Measurements from ENCODE around the gene EVL. TPM values are rescaled to one million over a fixed set of nuclear protein-coding genes. Genes with fewer than 3 reads are reported as not detected.

The EVL gene
- total and polyA plus RNA-seq, 10 of the 15 experiments (the other 5 are each of a cell fraction or from before 2014, with no cell fraction given), result 11.9 to 341 (median 89.8) TPM

GRCh38 chr14:100084591-100084990, 19.4 kb downstream of the EVL start:
- SMC1A ChIA-PET (ENCODE audit: uncharacterized antibody, unreplicated experiment), result interaction anchor here (1.1 to 4.3 kb wide), 4 partner anchors 9 to 24 kb away, joined by 3 to 27 read pairs (median 5); partner anchors contain the start of gene EVL
- Histone ChIP-seq H3K27me3 (replicated peaks in 1 of 2; ENCODE audit: control insufficient read depth in 2 of 2, insufficient read depth in 2 of 2, low read length in 1 of 2) (no peaks in the 10 kb centered on the region), H3K36me3 (ENCODE audit: control insufficient read depth in 2 of 2, insufficient read depth in 2 of 2, low read length in 1 of 2) (peaks cover 16 to 29% of the 10 kb centered on the region in 2 experiments; a peak in 3 of 4 replicates), H4K20me1 (ENCODE audit: control insufficient read depth, insufficient read depth) (no peaks in the 10 kb centered on the region), H3K4me2 (ENCODE audit: control insufficient read depth, insufficient read depth) (no peak overlapping the region), H3K9ac (ENCODE audit: control insufficient read depth, insufficient read depth, low read length) (no peak overlapping the region), H2AFZ (ENCODE audit: control insufficient read depth, low read depth, low read length) (no peak overlapping the region), H3K27ac (ENCODE audit: control insufficient read depth, insufficient read depth) (no peak overlapping the region), H3K4me3 (no peak overlapping the region), H3K9me3 (replicated peaks; ENCODE audit: control insufficient read depth, insufficient read depth, low read length) (no peaks in the 10 kb centered on the region), H3K79me2 (ENCODE audit: control insufficient read depth, insufficient read depth, low read length) (peaks cover 18% of the 10 kb centered on the region), H3K4me1 (ENCODE audit: control insufficient read depth, insufficient read depth, low read length) (peaks cover 10% of the 10 kb centered on the region)
- no peak for ATAC-seq
- no TSS peak for BruUV-seq (replicated peaks)
- DNase-seq (ENCODE audit: low read depth, low spot score), result no peak
- 98% methylated on average over 10 of the region's 10 CpGs for WGBS (ENCODE audit: insufficient coverage, insufficient replicate concordance, low lambda C conversion rate, missing lambda C conversion rate)
- RAD21 ChIA-PET (ENCODE audit: unreplicated experiment), result interaction anchor here (1.0 kb wide), 1 partner anchor 18 kb away, joined by 3 read pairs; no protein-coding TSS in a partner anchor
- CTCF ChIA-PET, result interaction anchor here (0.6 to 3.1 kb wide), 9 partner anchors 13 to 156 kb away, joined by 3 to 10 read pairs (median 4); no protein-coding TSS in a partner anchor
- in situ Hi-C loops (cut with MboI), result no loop called here
- POLR2A ChIA-PET, result interaction anchor here (3.0 kb wide), 1 partner anchor 13 kb away, joined by 17 read pairs; no protein-coding TSS in a partner anchor
- TF ChIP-seq CBX3 (IDR thresholded peaks at IDR 0.05; ENCODE audit: borderline replicate concordance, low read depth) (no peak), RCOR1 (conservative IDR thresholded peaks at IDR 0.05; ENCODE audit: low read depth, low read length) (no peak), NRF1 (conservative IDR thresholded peaks at IDR 0.05; ENCODE audit: low read depth, low read length) (no peak), RAD21 (IDR thresholded peaks at IDR 0.05; ENCODE audit: insufficient read depth, low read depth, low read length) (no peak), USF2 (IDR thresholded peaks at IDR 0.05; ENCODE audit: borderline replicate concordance, low read depth, low read length) (no peak)
- intact Hi-C loops (cut with micrococcal nuclease; ENCODE audit: unreplicated experiment), result no loop called here
- no peak for FAIRE-seq

- intact Hi-C loops (cut with micrococcal nuclease; ENCODE audit: unreplicated experiment) (no loop called here), in situ Hi-C loops (cut with MboI) (no loop called here)
- Histone ChIP-seq H4K20me1 (ENCODE audit: control insufficient read depth, insufficient read depth) (no peaks in the 10 kb centered on the region), H3K79me2 (ENCODE audit: control insufficient read depth, insufficient read depth, low read length) (peaks cover 13% of the 10 kb centered on the region), H3K4me3 (no peak overlapping the region), H3K27me3 (replicated peaks in 1 of 2; ENCODE audit: control insufficient read depth in 2 of 2, insufficient read depth in 2 of 2, low read length in 1 of 2) (no peaks in the 10 kb centered on the region), H3K4me2 (ENCODE audit: control insufficient read depth, insufficient read depth) (no peak overlapping the region), H3K27ac (ENCODE audit: control insufficient read depth, insufficient read depth) (no peak overlapping the region), H3K9me3 (replicated peaks; ENCODE audit: control insufficient read depth, insufficient read depth, low read length) (no peaks in the 10 kb centered on the region), H3K4me1 (ENCODE audit: control insufficient read depth, insufficient read depth, low read length) (peaks cover 5% of the 10 kb centered on the region), H3K9ac (ENCODE audit: control insufficient read depth, insufficient read depth, low read length) (no peak overlapping the region), H3K36me3 (ENCODE audit: control insufficient read depth in 2 of 2, insufficient read depth in 2 of 2, low read length in 1 of 2) (peaks cover 16 to 31% of the 10 kb centered on the region in 2 experiments; a peak in 3 of 4 replicates), H2AFZ (ENCODE audit: control insufficient read depth, low read depth, low read length) (no peak overlapping the region)
- ChIA-PET CTCF (interaction anchor here (1.3 to 3.1 kb wide), 3 partner anchors 23 to 102 kb away, joined by 4 to 7 read pairs (median 5); no protein-coding TSS in a partner anchor), SMC1A (ENCODE audit: uncharacterized antibody, unreplicated experiment) (interaction anchor here (1.2 to 4.3 kb wide), 2 partner anchors 10 to 13 kb away, joined by 5 to 27 read pairs; no protein-coding TSS in a partner anchor), POLR2A (interaction anchor here (0.5 to 2.0 kb wide), 2 partner anchors 10 to 118 kb away, joined by 7 read pairs; no protein-coding TSS in a partner anchor), RAD21 (ENCODE audit: unreplicated experiment) (no interaction called here)
- BruUV-seq (replicated peaks), result no TSS peak
- FAIRE-seq (no peak), ATAC-seq (no peak), DNase-seq (ENCODE audit: low read depth, low spot score) (no peak)
- 96% methylated on average over 6 of the region's 6 CpGs for WGBS (ENCODE audit: insufficient coverage, insufficient replicate concordance, low lambda C conversion rate, missing lambda C conversion rate)
- no peak for TF ChIP-seq ZNF687 (IDR thresholded peaks at IDR 0.05)
- TF ChIP-seq MTA2 (IDR thresholded peaks at IDR 0.05; ENCODE audit: low read depth), result no peak
- no peak for TF ChIP-seq SPI1 (IDR thresholded peaks at IDR 0.05; ENCODE audit: borderline replicate concordance, insufficient read depth, low read depth, low read length)
- TF ChIP-seq EZH2 (IDR thresholded peaks at IDR 0.05; ENCODE audit: borderline replicate concordance, control insufficient read depth, low read depth, low read length), result no peak
- TF ChIP-seq RELA (IDR thresholded peaks at IDR 0.05; ENCODE audit: borderline replicate concordance, partially characterized antibody), result no peak
These were observed 20.2 kb downstream of the EVL start for GRCh38 chr14:100085462-100085861.

Data from GM12878 (cell line).